ENCODE results near the gene GRM8.

DNA sequence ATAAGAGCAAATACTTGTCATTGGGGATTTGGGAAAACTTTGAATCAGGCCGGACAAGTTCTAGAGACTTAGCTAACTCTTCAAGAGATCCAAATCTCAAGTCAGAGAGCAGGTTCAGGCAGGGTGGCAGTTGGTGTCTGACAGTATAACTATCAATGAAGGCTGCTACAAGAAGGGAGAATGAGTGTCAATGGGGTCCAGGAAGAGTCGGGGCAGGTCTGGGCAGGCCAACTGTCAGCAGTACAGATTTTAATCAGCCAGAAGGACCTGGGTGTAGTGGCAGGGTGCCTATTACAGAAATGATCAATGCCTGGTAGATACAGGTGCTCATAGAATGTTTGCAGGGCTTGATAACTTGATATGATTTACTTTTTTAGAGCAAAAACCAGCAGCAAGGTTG, 751.1 kb downstream of the GRM8 start:
- TF ChIP-seq, protein P1, sequence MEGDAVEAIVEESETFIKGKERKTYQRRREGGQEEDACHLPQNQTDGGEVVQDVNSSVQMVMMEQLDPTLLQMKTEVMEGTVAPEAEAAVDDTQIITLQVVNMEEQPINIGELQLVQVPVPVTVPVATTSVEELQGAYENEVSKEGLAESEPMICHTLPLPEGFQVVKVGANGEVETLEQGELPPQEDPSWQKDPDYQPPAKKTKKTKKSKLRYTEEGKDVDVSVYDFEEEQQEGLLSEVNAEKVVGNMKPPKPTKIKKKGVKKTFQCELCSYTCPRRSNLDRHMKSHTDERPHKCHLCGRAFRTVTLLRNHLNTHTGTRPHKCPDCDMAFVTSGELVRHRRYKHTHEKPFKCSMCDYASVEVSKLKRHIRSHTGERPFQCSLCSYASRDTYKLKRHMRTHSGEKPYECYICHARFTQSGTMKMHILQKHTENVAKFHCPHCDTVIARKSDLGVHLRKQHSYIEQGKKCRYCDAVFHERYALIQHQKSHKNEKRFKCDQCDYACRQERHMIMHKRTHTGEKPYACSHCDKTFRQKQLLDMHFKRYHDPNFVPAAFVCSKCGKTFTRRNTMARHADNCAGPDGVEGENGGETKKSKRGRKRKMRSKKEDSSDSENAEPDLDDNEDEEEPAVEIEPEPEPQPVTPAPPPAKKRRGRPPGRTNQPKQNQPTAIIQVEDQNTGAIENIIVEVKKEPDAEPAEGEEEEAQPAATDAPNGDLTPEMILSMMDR (conservative IDR thresholded peaks at IDR 0.05; ENCODE audit: low read length), result no peak
- TF ChIP-seq EZH2phosphoT487 (IDR thresholded peaks at IDR 0.05; ENCODE audit: borderline replicate concordance), result no peak
